Activated T-cell treated with anti-CD3 and anti-CD28 coated beads, Interleukin-2, amount 50 U/mL, for 48 hours (primary cell): ENCODE data around the gene ADIG.
A peak's percentile ranks its signal among the peaks of the same experiment; 100 is the strongest.

Experiments used
- DNase-seq, 2 experiments: peaks; one replicate each; pipeline ENCODE4 v3.0.0-alpha.2; 2020

Gene ADIG

DNA sequence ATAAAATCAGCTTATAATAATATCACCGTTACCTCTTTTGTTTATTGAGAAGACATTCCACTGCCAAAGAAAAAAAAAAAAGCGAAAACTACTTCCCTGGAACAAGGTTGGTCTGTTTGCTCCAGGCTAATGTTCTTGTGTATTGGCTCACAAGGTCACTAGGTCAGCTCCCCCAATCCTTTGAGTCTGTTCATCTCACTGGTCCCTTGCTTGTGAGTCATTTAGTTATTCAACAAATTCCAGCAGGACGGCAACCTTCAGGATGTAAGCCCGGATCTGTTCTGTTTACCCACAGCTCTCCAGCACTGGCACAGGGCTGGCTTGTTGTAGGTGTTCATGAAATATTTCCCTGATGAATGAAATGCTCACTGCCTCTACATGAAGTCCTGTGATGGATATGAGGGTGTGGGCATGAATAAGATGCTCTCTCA lies 23.9 kb downstream of the ADIG start:
- no peak for DNase-seq

GRCh38 chr20:38607351-38607750 lies 26.4 kb downstream of the ADIG start:
- DNase-seq: no peak

- no peak for DNase-seq
These were observed 27.2 kb downstream of the ADIG start for GRCh38 chr20:38608188-38608587.

DNA sequence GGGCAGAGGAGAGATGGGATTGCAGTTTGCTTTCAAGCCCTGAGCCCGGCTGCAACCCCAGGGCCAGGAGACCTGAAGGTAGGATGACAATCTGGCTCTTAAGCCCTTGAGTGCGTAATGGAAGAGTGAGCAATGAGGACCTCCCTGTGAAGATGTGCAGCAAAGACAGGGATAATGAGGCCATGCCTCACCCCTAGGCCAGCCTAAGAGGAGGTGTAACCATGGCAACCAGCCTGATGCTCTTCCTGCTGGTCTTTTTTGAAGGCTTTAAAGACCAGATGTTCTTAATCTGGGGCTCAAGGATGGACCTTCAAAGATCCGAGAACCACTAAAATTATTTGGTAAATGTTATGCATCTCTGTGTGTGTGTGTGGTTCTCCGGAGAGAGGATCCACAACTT lies 28.8 kb downstream of the ADIG start:
- DNase-seq: no peak

DNA sequence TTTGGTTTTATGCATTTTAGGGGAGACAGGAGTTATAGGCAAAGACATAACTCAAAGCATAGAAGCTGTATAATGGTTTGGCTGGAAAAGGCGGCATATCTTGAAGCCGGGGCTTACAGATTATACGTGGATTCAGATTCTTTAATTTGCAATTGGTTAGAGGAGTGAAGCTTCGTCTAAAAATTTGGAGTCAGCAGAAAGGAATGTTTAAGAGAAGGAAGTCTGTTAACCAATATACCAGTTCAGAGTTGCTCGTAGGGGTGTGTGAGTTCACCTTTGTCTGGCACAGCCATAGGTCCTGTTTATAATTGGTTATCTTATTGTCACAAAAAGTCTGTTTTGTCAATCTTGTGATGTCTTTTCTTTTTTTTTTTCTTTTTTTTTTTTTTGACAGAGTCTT lies 29.5 kb downstream of the ADIG start:
- no peak for DNase-seq

DNA sequence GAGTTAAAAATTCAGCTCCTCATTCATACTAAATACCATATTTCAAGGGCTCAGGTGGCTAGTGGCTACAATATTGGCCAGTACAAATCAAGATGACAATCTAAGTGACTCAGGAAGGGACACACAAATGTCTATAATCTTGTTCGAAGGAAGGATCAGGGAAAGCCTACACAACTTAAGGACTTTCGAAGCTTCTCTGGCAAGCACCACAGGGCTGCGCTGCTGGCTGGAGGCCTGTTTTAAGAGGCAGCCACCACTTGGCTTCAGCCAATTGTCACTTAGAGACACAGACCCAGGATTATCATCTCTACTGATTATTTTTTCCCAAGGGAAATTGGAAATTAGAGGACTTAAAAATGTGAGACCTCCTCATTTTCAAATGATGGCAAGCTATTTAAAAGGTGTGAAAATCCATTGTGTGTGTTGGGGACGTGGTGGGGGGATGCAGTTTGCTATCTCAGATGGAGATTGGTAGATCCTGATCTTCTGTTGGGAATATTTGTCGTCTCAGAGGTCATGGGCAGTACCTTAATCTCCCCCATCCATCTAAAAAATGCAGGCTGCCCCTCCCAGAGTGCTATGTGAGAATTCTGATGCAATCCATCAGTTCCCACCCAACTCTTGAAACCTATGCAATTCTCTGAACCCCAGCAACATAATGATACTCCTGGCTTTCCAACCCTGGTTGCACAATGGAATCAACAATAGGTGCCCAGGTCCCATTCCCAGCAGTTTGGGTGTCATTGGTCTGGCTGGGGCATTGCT lies 31.9 kb downstream of the ADIG start:
- DNase-seq: no peak

- DNase-seq: no peak
These were observed 34.3 kb downstream of the ADIG start for GRCh38 chr20:38615283-38615682.

DNA sequence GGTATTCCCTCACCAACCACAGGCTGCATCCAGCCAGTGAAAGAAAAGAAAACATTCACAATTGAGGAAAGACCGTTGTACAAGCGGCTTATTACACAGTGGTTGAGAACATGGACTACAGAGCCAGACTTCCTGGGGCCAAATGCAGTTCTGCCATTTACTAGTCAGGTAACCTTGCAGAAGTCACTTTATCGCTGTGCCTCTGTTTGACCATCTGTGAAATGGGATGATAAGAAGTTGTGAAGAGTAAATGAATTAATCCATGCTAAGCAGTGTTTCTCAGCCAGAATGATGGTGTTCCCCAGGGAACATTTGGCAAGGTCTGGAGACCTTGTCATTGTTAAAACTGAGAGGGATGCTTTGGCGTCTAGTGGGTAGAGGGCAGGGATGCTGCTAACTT lies 35.5 kb downstream of the ADIG start:
- DNase-seq: no peak

- DNase-seq: no peak
These were observed 36.2 kb downstream of the ADIG start for GRCh38 chr20:38617011-38617829.

GRCh38 chr20:38617830-38618196 lies 36.8 kb downstream of the ADIG start:
- no peak for DNase-seq

- no peak for DNase-seq
These were observed 39.4 kb downstream of the ADIG start for GRCh38 chr20:38620441-38620840.

GRCh38 chr20:38623061-38623460 lies 42.1 kb downstream of the ADIG start:
- no peak for DNase-seq

GRCh38 chr20:38624084-38624483 lies 43.1 kb downstream of the ADIG start:
- no peak for DNase-seq

- no peak for DNase-seq
These were observed 44.9 kb downstream of the ADIG start for GRCh38 chr20:38625896-38626295.

- DNase-seq: no peak
These were observed 46.1 kb downstream of the ADIG start for GRCh38 chr20:38626921-38627659.

DNA sequence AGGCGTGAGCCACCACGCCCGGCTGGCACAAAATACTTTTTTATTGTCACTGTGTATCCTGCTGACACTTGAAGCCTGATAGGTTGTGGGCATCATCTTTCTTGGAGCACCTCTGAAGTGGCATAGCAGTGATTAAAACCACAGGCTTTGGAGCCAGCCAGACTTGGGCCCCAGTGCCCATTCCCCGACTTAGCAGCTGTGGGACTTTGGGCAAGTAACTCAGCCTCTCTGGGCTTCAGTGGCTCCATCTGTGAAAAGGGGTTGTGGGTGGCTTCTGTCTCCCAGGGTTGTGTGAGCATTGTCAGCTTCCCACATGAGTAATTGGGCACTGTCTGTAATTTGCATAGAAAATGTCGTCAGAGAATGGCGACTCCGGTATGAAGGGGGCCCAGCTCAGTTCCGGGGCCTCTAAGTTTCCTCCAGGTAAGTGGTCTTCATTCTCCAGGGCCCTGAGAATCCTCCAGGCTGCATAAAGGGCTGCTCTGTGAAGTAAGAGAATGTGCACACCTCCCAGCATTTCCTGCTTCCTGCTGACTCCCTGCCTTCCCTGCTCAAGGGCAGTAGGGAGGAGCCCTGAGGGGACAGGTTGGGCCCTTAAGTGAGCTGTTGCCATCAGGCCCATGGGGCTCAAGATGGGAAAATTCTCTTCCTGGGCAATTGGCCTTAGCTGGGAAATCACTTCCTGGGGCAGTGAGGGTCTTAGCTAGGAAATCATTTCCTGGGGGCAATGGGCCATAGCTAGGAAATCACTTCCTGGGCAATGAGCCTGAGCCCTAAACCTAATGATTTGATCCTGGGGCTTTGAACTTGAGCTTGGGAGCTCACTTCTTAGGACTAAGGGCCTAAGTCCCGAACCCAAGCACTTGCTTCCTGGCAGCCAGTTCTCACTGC lies 47.8 kb downstream of the ADIG start:
- no peak for DNase-seq

- no peak for DNase-seq
These were observed 49.0 kb downstream of the ADIG start for GRCh38 chr20:38629979-38630378.

DNA sequence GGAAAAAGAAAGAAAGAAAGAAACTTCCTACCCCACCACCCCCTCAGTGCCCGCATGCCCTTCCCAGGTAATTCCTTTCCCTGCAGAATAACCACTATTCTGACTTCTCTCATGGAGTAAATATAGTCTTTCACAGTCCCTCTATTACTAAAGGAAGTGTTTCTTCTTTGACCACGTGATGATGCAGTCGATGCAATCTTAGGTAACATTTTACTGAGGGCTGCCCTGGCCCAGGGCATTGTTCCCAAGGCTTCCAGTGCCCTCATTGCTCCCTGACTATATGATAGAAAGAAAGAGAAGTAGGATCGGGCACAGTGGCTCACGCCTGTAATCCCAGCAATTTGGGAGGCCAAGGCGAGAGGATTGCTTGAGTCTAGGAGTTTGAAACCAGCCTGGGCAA lies 49.7 kb downstream of the ADIG start:
- no peak for DNase-seq

- DNase-seq: no peak
These were observed 50.4 kb downstream of the ADIG start for GRCh38 chr20:38631155-38632022.

DNA sequence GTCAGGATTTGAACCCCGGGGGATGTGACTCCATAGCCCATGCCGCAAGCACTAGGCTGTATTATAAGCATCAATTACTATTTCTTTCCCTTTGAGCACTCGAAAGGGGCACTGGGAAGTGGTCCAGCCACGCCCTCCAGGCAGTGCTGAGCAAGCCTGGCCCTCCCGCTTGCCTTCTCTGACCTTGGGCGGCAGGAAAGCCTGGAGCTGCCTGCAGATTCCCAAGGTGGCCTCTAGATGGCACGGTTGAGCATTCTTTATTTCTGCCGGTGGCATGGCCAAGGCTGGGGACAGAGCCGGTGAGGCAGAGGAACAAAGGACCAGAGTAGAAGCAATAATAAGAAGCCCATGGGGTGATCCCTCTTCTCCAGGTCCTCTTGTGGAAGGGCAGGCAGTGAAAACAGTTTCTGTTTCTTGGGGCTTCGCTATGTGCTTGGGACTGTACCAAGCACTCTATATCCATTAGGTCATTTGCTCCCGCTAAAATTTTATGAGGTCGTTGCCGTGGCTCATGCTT lies 52.6 kb downstream of the ADIG start:
- peak; percentile 75 to 78 for DNase-seq

- no peak for DNase-seq
These were observed 54.8 kb downstream of the ADIG start for GRCh38 chr20:38635721-38636288.
